ENCODE data around the gene RBM22.

DNA sequence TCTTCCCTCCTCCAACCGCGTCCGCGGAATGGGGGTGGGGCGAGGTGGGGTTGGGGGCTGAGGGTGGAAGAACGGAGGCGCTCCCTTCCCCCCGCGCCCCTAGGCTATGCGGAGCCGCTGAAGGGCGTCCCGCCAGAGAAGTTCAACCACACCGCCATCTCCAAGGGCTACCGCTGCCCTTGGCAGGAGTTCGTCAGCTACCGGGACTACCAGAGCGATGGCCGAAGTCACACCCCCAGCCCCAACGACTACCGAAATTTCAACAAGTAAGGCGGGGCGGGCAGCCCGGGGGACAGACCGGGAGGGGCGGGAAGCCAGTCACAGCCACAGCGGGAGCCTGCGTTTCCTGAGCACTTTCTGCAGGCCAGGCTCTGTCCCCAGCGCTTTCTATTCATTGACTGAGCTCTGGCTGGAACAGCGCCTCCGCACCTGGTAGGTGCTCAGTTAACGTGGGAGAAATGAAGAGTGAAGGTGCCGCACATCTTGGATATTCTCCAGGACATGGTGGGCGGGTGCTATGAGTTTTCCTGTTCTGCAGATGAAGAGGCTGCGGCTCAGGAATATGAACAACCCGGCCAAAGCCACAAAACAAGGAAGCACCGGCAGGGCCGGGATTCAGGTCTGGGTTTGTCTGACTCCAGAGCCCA lies 28.5 kb downstream of the RBM22 start:
- TF ChIP-seq JUND (IDR thresholded peaks at IDR 0.05) (no peak), EZH2 (IDR thresholded peaks at IDR 0.05) (no peak), POLR2AphosphoS5 (IDR thresholded peaks at IDR 0.05; ENCODE audit: low read depth, low read length) (no peak), EGR1 (IDR thresholded peaks at IDR 0.05; ENCODE audit: low read depth) (no peak), POLR2A (IDR thresholded peaks at IDR 0.05; ENCODE audit: borderline replicate concordance, extremely low read depth, insufficient read depth, insufficient read length) (no peak), RAD21 (IDR thresholded peaks at IDR 0.05; ENCODE audit: low read depth) (no peak), YY1 (IDR thresholded peaks at IDR 0.05; ENCODE audit: extremely low read depth, insufficient replicate concordance, low read depth, low read length) (no peak), REST (IDR thresholded peaks at IDR 0.05; ENCODE audit: low read depth) (no peak)
- TF ChIP-seq, protein P1, sequence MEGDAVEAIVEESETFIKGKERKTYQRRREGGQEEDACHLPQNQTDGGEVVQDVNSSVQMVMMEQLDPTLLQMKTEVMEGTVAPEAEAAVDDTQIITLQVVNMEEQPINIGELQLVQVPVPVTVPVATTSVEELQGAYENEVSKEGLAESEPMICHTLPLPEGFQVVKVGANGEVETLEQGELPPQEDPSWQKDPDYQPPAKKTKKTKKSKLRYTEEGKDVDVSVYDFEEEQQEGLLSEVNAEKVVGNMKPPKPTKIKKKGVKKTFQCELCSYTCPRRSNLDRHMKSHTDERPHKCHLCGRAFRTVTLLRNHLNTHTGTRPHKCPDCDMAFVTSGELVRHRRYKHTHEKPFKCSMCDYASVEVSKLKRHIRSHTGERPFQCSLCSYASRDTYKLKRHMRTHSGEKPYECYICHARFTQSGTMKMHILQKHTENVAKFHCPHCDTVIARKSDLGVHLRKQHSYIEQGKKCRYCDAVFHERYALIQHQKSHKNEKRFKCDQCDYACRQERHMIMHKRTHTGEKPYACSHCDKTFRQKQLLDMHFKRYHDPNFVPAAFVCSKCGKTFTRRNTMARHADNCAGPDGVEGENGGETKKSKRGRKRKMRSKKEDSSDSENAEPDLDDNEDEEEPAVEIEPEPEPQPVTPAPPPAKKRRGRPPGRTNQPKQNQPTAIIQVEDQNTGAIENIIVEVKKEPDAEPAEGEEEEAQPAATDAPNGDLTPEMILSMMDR (IDR thresholded peaks at IDR 0.05 in 2 of 3, conservative IDR thresholded peaks at IDR 0.05 in 1 of 3; ENCODE audit: borderline replicate concordance in 1 of 3, insufficient read depth in 1 of 3, low read depth in 2 of 3, low read length in 2 of 3): no peak
- TF ChIP-seq, protein P2, sequence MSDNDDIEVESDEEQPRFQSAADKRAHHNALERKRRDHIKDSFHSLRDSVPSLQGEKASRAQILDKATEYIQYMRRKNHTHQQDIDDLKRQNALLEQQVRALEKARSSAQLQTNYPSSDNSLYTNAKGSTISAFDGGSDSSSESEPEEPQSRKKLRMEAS (IDR thresholded peaks at IDR 0.05): no peak
- TF ChIP-seq, protein P3, sequence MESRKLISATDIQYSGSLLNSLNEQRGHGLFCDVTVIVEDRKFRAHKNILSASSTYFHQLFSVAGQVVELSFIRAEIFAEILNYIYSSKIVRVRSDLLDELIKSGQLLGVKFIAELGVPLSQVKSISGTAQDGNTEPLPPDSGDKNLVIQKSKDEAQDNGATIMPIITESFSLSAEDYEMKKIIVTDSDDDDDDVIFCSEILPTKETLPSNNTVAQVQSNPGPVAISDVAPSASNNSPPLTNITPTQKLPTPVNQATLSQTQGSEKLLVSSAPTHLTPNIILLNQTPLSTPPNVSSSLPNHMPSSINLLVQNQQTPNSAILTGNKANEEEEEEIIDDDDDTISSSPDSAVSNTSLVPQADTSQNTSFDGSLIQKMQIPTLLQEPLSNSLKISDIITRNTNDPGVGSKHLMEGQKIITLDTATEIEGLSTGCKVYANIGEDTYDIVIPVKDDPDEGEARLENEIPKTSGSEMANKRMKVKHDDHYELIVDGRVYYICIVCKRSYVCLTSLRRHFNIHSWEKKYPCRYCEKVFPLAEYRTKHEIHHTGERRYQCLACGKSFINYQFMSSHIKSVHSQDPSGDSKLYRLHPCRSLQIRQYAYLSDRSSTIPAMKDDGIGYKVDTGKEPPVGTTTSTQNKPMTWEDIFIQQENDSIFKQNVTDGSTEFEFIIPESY (IDR thresholded peaks at IDR 0.05; ENCODE audit: extremely low read depth, insufficient replicate concordance, low read length): no peak
